GM19099 (cell line): ENCODE results near the gene BECN2.

Source experiments
- POLR2A ChIP-seq: IDR thresholded peaks from 3 replicates; pipeline ENCODE4 v1.6.1; 2011; ENCODE audit warnings: low read depth; ENCODE audit not compliant: insufficient read length; ENCODE audit errors: extremely low read depth

The BECN2 gene

GRCh38 chr1:241957692-241958494, at the start of gene BECN2:
Gene BECN2 (plus strand): TSS chr1:241957767. CDS start chr1:241957767, 0 bp downstream.
- no peak for TF ChIP-seq POLR2A

GRCh38 chr1:241916196-241916595, 41.4 kb upstream of the BECN2 start:
- no peak for TF ChIP-seq POLR2A

- TF ChIP-seq POLR2A: no peak
Observed at GRCh38 chr1:241917487-241917886, 40.1 kb upstream of the BECN2 start.

GRCh38 chr1:241918879-241919278, 38.7 kb upstream of the BECN2 start:
- TF ChIP-seq POLR2A: no peak

GRCh38 chr1:241924080-241924808, 33.3 kb upstream of the BECN2 start:
- TF ChIP-seq POLR2A: no peak

- no peak for TF ChIP-seq POLR2A
Observed at GRCh38 chr1:241926141-241926540, 31.4 kb upstream of the BECN2 start.

- no peak for TF ChIP-seq POLR2A
Observed at GRCh38 chr1:241927321-241927720, 30.2 kb upstream of the BECN2 start.

GRCh38 chr1:241932845-241933244, 24.7 kb upstream of the BECN2 start:
- no peak for TF ChIP-seq POLR2A

- no peak for TF ChIP-seq POLR2A
Observed at GRCh38 chr1:241934201-241934848, 23.2 kb upstream of the BECN2 start.

- no peak for TF ChIP-seq POLR2A
Observed at GRCh38 chr1:241934866-241935265, 22.7 kb upstream of the BECN2 start.

- TF ChIP-seq POLR2A: no peak
Observed at GRCh38 chr1:241939798-241940197, 17.8 kb upstream of the BECN2 start.

GRCh38 chr1:241942738-241943137, 14.8 kb upstream of the BECN2 start:
- no peak for TF ChIP-seq POLR2A

- TF ChIP-seq POLR2A: no peak
Observed at GRCh38 chr1:241944300-241944699, 13.3 kb upstream of the BECN2 start.

GRCh38 chr1:241947354-241947753, 10.2 kb upstream of the BECN2 start:
- no peak for TF ChIP-seq POLR2A

GRCh38 chr1:241950390-241950789, 7.2 kb upstream of the BECN2 start:
- no peak for TF ChIP-seq POLR2A

GRCh38 chr1:241962153-241962552, 4.6 kb downstream of the BECN2 start:
- TF ChIP-seq POLR2A: no peak
